DND-41 (cell line): ENCODE results near the gene LRIT2.

ENCODE experiments used
- ATAC-seq: fragments of 200-7000 bp; cut with Tn5 transposase; 3 replicates; pipeline ENCODE4 v1.9.1; 2021; ENCODE audit warnings: low read depth; ENCODE audit not compliant: insufficient read depth
- DNase-seq: peaks from one replicate; pipeline ENCODE4 v3.0.0-alpha.2; 2020
- H2AFZ ChIP-seq: 2 replicates; pipeline ENCODE4 v1.6.0; 2012; ENCODE audit warnings: low read depth, low read length
- H3K27ac ChIP-seq: 2 replicates; pipeline ENCODE4 v1.5.1; 2012; ENCODE audit warnings: low read length, inconsistent platforms
- H3K27me3 ChIP-seq: fragments of 200-600 bp; sonication (generic); 2 replicates; pipeline ENCODE4 v1.6.0; 2012; ENCODE audit warnings: low read length, mild to moderate bottlenecking, inconsistent platforms; ENCODE audit not compliant: insufficient read depth, poor library complexity
- H3K36me3 ChIP-seq: 2 replicates; pipeline ENCODE4 v1.5.1; 2012; ENCODE audit warnings: low read length, inconsistent platforms; ENCODE audit not compliant: insufficient read depth
- H3K4me1 ChIP-seq: 2 replicates; pipeline ENCODE4 v1.5.1; 2012; ENCODE audit warnings: mild to moderate bottlenecking, low read length; ENCODE audit not compliant: insufficient read depth
- H3K4me2 ChIP-seq: 2 replicates; pipeline ENCODE4 v1.6.0; 2012; ENCODE audit warnings: mild to moderate bottlenecking, moderate library complexity, low read length, inconsistent platforms; ENCODE audit not compliant: insufficient read depth
- H3K4me3 ChIP-seq, 2 experiments: fragments of 200-600 bp in 1 of 2; shearing (Covaris generic) in 1 of 2; 2 replicates each; pipeline ENCODE4 v1.5.1; 2012 to 2016; ENCODE audit warnings: inconsistent platforms in 2 of 2, low read length in 2 of 2, mild to moderate bottlenecking in 2 of 2, low read depth in 1 of 2, moderate library complexity in 1 of 2
- H3K79me2 ChIP-seq: 2 replicates; pipeline ENCODE4 v1.6.0; 2012; ENCODE audit warnings: low read length, inconsistent platforms; ENCODE audit not compliant: insufficient read depth
- H3K9ac ChIP-seq: 2 replicates; pipeline ENCODE4 v1.6.0; 2012; ENCODE audit warnings: low read depth, mild to moderate bottlenecking, inconsistent platforms, low read length, moderate library complexity
- H3K9me3 ChIP-seq: 2 replicates; pipeline ENCODE4 v1.5.1; 2012; ENCODE audit warnings: low read length, moderate library complexity, mild to moderate bottlenecking, inconsistent platforms; ENCODE audit not compliant: insufficient read depth, severe bottlenecking
- H4K20me1 ChIP-seq: 2 replicates; pipeline ENCODE4 v1.6.0; 2012; ENCODE audit warnings: low read length; ENCODE audit not compliant: insufficient read depth
- CTCF ChIP-seq: IDR thresholded peaks from 2 replicates; pipeline ENCODE4 v1.5.1; 2012; ENCODE audit warnings: borderline replicate concordance, low read length, moderate library complexity, mild to moderate bottlenecking; ENCODE audit not compliant: poor library complexity, severe bottlenecking; ENCODE audit errors: extremely low read depth
- EZH2 ChIP-seq: IDR thresholded peaks from 3 replicates; pipeline ENCODE4 v1.6.1; 2012; ENCODE audit warnings: borderline replicate concordance, low read depth, mild to moderate bottlenecking, moderate library complexity, low read length, inconsistent platforms; ENCODE audit not compliant: severe bottlenecking

LRIT2 gene

GRCh38 chr10:84176836-84177474, 48.4 kb downstream of the LRIT2 start:
- no peak overlapping the region for H3K9ac ChIP-seq
- no peaks in the 10 kb centered on the region for H4K20me1 ChIP-seq
- no peak overlapping the region for H3K4me3 ChIP-seq
- no peak overlapping the region for H2AFZ ChIP-seq
- H3K36me3 ChIP-seq = no peaks in the 10 kb centered on the region
- no peak for TF ChIP-seq EZH2
- DNase-seq = no peak
- H3K4me1 ChIP-seq = peaks cover 10% of the 10 kb centered on the region
- ATAC-seq = peak; percentile 18; the same call in 1 of the 3 replicates
- no peak overlapping the region for H3K27ac ChIP-seq
- no peaks in the 10 kb centered on the region for H3K27me3 ChIP-seq
- H3K79me2 ChIP-seq = no peaks in the 10 kb centered on the region
- no peaks in the 10 kb centered on the region for H3K9me3 ChIP-seq
- H3K4me2 ChIP-seq = no peak overlapping the region

- Histone ChIP-seq H4K20me1 (no peaks in the 10 kb centered on the region), H3K9ac (no peak overlapping the region), H3K36me3 (no peaks in the 10 kb centered on the region), H3K27ac (no peak overlapping the region), H2AFZ (no peak overlapping the region), H3K9me3 (no peaks in the 10 kb centered on the region), H3K4me3 (no peak overlapping the region), H3K79me2 (no peaks in the 10 kb centered on the region), H3K4me2 (no peak overlapping the region), H3K4me1 (peaks cover 10% of the 10 kb centered on the region), H3K27me3 (no peaks in the 10 kb centered on the region)
- DNase-seq (no peak), ATAC-seq (no peak)
- no peak for TF ChIP-seq EZH2
- no peak for TF ChIP-seq CTCF
Measured at GRCh38 chr10:84176351-84176750, 49.0 kb downstream of the LRIT2 start.

- H3K4me1 ChIP-seq = peaks cover 10% of the 10 kb centered on the region
- H2AFZ ChIP-seq = no peak overlapping the region
- DNase-seq (no peak), ATAC-seq (no peak)
- no peak overlapping the region for H3K4me2 ChIP-seq
- H3K9ac ChIP-seq = no peak overlapping the region
- no peak for TF ChIP-seq CTCF
- H3K4me3 ChIP-seq = no peak overlapping the region
- no peaks in the 10 kb centered on the region for H3K36me3 ChIP-seq
- H4K20me1 ChIP-seq = no peaks in the 10 kb centered on the region
- no peaks in the 10 kb centered on the region for H3K9me3 ChIP-seq
- no peaks in the 10 kb centered on the region for H3K79me2 ChIP-seq
- H3K27ac ChIP-seq = no peak overlapping the region
- H3K27me3 ChIP-seq = no peaks in the 10 kb centered on the region
Measured at GRCh38 chr10:84175436-84175835, 49.9 kb downstream of the LRIT2 start.

- no peak within 1 kb of the TSS for H2AFZ ChIP-seq
- TF ChIP-seq EZH2 = no peak
- no peaks in the 10 kb centered on the region for H4K20me1 ChIP-seq
- no peaks in the 10 kb centered on the region for H3K79me2 ChIP-seq
- no peak for DNase-seq
- no peak within 1 kb of the TSS for H3K4me2 ChIP-seq
- H3K9me3 ChIP-seq = no peaks in the 10 kb centered on the region
- no peak for ATAC-seq
- H3K27ac ChIP-seq = no peak within 1 kb of the TSS
- H3K4me1 ChIP-seq = peaks cover 10% of the 10 kb centered on the region
- H3K36me3 ChIP-seq = no peaks in the 10 kb centered on the region
- H3K4me3 ChIP-seq = no peak within 1 kb of the TSS
- no peaks in the 10 kb centered on the region for H3K27me3 ChIP-seq
- no peak within 1 kb of the TSS for H3K9ac ChIP-seq
Measured at GRCh38 chr10:84173501-84173929, 51.8 kb downstream of the LRIT2 start, which contains the start of gene GPR15LG. GPR15LG (plus strand) TSS chr10:84173801; CDS start chr10:84173852, 51 bp downstream.
